DND-41 (cell line): ENCODE data around the gene ATXN2.

Experiments
- CTCF ChIP-seq: IDR thresholded peaks from 2 replicates; pipeline ENCODE4 v1.5.1; 2012; ENCODE audit warnings: borderline replicate concordance, low read length, moderate library complexity, mild to moderate bottlenecking; ENCODE audit not compliant: poor library complexity, severe bottlenecking; ENCODE audit errors: extremely low read depth
- EZH2 ChIP-seq: IDR thresholded peaks from 3 replicates; pipeline ENCODE4 v1.6.1; 2012; ENCODE audit warnings: borderline replicate concordance, low read depth, mild to moderate bottlenecking, moderate library complexity, low read length, inconsistent platforms; ENCODE audit not compliant: severe bottlenecking

GRCh38 chr12:111505601-111506036, 93.5 kb downstream of the ATXN2 start:
- no peak for TF ChIP-seq CTCF
- TF ChIP-seq EZH2, result no peak
